ENCODE results near the gene IL15.
"Not testable (repeated sequence)": the region's sequence is repeated elsewhere in the genome, so short reads cannot be mapped to it uniquely, and the experiment has no call there.

IL15 gene

GRCh38 chr4:141705048-141705746 lies 68.8 kb downstream of the IL15 start:
- DNase-seq, result no peak

DNA sequence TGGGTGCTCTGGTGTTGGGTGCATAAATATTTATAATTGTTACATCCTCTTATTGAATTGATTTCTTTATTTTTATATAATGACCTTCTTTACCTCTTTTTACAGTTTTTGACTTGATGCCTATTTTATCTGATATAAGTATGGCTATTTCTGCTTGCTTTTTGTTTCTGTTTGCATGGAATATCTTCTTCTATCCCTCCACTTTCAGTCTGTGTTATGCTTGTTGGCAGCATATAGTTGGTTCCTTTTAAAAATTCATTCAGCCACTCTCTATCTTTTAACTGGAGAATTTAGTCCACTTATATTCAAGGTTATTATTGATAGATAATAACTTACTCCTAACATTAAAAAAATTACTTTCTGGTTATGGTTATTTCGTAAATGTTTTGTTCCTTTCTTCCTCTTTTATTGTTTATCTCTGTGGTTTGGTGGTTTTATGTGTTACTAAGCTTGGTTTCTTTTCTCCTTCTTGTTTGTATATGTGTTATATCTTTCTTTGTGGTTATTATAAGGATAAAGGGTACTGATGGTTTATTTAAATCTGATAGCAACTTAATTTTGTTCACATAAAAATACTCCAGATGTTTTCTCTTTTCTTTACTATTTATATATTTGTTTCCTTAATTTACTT lies 69.5 kb downstream of the IL15 start:
- no peak for DNase-seq

DNA sequence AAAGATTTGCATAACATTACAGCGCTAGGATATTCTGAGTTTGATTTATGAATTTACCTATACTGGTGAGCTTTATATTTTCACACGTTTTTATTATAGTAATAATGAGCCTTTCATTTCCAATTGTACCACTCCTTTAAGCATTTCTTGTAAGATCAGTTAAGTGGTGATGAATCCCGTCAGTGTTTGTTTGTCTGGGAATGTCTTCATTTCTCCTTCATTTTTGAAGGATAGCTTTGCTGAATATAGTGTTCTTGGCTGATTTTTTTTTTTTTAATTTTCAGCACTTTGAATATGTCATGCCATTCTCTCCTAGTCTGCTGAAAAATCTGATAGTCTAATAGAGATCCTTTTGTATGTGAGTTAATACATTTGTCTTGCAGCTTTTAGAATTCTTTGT lies 70.1 kb downstream of the IL15 start:
- DNase-seq, result no peak

DNA sequence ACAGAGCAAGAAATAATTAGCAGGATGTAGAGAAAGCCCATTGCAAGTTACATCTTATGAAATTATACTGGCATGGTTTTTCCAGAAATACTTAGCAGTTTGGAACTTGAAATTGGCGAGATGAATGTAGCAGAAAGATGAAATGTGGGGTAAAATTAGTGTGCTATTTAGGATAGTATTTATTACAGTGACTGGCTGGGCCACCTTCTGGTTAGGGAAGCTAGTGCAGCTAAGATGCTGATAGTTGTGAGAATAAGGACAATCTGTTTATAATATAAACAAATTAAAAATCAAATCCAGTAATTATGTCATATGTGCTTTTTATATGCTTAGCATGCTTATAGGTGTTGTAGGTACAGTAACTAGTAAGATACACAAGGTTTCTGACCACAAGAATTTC lies 74.8 kb downstream of the IL15 start:
- DNase-seq, result no peak

DNA sequence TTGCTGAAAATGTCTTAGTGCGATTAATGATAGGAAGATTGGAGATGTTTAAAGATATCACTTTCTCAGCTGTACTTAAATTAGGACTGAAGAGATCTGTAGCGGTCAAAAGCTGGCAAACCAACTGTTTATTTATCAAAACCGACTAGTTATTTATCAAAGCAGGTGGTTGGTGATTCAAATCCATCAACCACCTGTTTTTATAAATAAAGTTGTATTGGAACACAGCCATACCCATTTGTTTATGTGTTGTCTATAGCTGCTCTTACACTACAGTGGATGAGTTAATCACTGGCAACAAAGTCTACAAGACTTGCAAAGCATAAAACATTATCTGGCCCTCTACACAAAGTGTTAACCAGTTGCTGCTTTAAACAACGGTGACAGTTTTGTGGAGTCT lies 76.8 kb downstream of the IL15 start:
- DNase-seq, result no peak

DNA sequence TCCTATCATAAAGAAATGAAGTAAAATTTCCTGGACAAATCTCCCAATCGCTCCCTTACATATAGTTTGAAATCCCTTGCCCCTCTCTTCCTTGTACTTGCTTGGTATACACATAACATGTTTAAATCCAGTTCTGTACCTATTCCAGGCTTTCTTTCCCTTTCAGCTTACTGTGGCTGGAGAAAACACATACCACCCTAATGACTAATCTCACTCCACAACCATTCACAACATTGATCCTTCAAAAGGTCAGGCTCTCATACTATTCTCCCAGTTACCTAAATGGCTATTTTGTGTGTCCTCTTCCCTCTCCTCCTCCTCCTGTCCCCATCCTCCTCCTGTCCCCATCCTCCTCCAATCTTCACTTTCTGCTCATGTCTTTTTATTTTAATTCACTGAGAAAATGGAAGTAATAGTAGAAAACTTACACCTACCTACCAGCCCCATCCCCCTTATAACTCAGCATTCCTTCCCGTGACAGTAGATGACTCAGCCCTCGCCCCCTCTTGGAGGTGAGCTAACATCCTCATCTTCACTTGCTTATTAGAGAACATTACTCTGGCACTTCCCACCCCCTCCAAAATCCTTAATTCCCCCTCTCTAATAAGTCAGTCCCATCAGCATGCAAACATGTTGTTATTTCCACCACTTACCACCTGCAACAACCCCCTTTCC lies 77.5 kb downstream of the IL15 start:
- DNase-seq, result no peak

- no peak for DNase-seq
Measured at GRCh38 chr4:141719585-141719984, 83.2 kb downstream of the IL15 start.

DNA sequence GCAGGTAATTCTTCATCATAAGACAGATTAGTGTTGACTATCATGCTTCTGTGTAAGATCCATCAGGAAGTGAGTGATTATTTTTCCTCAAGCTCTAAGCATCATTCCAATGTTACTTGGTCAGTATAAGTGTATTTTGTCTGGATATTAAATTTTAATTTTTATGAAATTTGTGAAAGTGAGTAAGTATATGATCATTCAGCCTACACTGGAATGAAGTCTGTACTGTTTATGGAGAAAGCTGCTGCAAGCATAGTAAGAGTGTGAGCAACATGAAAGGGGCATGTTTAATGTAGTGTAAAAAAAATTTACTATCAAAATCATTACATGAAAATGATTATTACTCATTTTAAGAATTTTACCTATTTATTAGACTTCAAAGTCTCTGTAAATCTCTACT lies 84.8 kb downstream of the IL15 start:
- no peak for DNase-seq

DNA sequence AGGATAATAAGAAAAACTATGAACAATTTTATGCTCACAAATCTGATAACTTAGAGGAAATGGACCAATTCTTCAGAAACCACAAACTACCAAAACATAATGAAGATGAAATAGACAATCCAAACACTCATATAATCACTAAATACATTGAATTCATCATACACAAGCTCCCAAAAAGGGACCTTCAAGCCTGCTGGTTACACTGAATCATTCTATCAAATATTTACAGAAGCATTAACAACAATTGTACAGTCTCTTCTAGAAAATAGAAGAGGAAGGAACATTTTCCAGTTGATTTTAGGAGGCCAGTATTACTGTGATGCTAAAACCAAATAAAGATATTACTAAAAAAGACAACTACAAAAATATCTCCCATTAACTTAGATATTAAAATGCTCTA lies 88.3 kb downstream of the IL15 start:
- DNase-seq, result no peak

GRCh38 chr4:141727420-141727819 lies 91.0 kb downstream of the IL15 start:
- DNase-seq, result no peak

- no peak for DNase-seq
Measured at GRCh38 chr4:141730805-141731204, 94.4 kb downstream of the IL15 start.

- no peak for DNase-seq
Measured at GRCh38 chr4:141731481-141731880, 95.1 kb downstream of the IL15 start.

GRCh38 chr4:141739636-141740035 lies 103.3 kb downstream of the IL15 start:
- DNase-seq, result no peak

GRCh38 chr4:141746026-141746425 lies 109.6 kb downstream of the IL15 start:
- no peak for DNase-seq

DNA sequence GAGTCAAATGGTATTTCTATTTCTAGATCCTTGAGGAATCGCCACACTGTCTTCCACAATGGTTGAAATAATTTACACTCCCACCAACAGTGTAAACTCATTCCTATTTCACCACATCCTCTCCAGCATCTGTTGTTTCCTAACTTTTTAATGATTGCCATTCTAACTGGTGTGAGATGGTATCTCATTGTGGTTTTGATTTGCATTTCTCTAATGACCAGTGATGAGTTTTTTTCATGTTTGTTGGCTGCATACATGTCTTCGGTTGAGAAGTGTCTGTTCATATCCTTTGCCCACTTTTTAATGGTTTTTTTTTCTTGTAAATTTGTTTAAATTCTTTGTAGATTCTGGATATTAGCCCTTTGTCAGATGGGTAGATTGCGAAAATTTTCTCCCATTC lies 115.4 kb downstream of the IL15 start:
- DNase-seq, result not testable (repeated sequence)

GRCh38 chr4:141757287-141757686 lies 120.9 kb downstream of the IL15 start:
- no peak for DNase-seq

- DNase-seq, result no peak
Measured at GRCh38 chr4:141759796-141760425, 123.5 kb downstream of the IL15 start.

DNA sequence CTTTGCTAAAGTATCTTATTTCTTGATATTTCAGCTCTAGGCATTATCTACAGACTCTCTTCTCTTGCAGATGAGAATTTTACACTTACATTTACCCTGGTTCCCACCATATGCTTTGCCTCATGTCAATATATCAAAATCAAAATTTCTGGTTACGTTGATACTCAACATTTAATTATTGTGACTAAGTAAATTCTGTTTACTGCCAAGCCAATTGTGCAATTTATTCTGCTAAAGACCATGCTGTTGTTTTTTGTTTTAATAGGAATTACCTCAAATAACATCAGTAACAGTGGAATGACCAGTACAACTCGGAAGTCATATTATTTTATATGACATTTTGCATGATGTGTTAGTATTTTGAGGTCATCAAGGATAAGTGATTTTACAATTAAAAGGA lies 125.5 kb downstream of the IL15 start:
- no peak for DNase-seq

- DNase-seq, result peak; percentile 2
Measured at GRCh38 chr4:141763374-141763773, 127.0 kb downstream of the IL15 start.

GRCh38 chr4:141768954-141769353 lies 132.6 kb downstream of the IL15 start:
- DNase-seq, result no peak

DNA sequence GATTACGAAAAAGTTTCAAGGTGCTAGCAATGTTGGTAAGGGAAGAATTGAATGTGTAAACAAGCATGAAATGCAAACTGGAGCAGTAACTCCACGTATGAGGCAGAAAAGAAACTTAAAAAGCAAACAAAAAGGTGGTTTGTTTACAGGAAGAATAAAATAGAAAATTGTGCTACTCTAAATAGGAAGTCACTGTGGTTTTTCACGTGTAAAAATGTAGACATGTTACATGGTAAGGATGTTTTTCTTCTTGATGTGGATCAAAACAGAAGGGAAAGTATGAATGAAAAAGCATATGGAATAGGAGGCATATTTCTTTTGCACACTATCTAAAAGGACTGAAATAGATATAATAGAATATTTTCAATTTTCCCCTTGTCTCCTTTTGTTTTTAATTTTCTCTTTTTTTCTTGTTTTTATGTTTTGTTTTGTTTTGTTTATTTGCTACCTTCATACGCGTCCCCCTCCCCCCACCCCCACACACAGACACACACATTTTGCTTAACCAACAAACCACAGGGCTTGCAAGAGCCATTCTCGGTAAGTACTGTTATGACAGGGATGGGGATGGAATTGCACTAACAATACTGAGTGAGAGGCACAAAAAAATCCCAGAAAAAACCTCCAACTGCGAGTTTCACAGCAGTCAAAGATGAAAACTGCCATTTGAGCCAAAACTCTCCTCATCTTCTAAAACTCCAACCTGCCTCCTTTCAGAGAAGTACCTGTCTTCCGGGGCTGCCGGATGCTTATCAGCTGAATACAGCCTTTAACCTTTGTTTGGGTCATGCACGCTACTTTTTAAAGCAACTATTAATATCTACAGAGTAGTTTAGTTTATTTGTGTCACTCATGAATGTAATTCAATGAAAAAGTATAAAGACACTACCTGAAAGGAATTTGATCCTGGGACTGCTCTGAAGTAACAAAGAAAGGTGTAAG lies 135.8 kb downstream of the IL15 start:
- DNase-seq, result no peak

- no peak for DNase-seq
Measured at GRCh38 chr4:141772838-141773237, 136.5 kb downstream of the IL15 start.

- no peak for DNase-seq
Measured at GRCh38 chr4:141782205-141782604, 145.8 kb downstream of the IL15 start.

All from NCI-H2029 treated with DMSO at 0.1 percent for 48 hours (cell line).